H1 (cell line): ENCODE data around the gene ZBTB7A. TPM values are rescaled to one million over a fixed set of nuclear protein-coding genes. Genes with fewer than 3 reads are reported as not detected.
A peak's percentile ranks its signal among the peaks of the same experiment; 100 is the strongest.

Experiments used
- CBX5 ChIP-seq: fragments of 300-800, 300-1000 bp; sonication (generic); IDR thresholded peaks from 2 replicates; pipeline ENCODE4 v1.7.1; 2016; ENCODE audit warnings: antibody characterized with exemption, low read length, low read depth
- HDAC2 ChIP-seq, 2 experiments: fragments of 300-600 bp in 1 of 2; sonication (generic) in 1 of 2; IDR thresholded peaks; 2 replicates each; pipeline ENCODE4 v1.6.1; 2011 to 2012; ENCODE audit warnings: low read depth in 2 of 2, low read length in 2 of 2, mild to moderate bottlenecking in 2 of 2, moderate library complexity in 2 of 2, borderline replicate concordance in 1 of 2, inconsistent platforms in 1 of 2
- polyA plus RNA-seq, 7 experiments: library from polyadenylated mRNA; depleted of rRNA in 3 of 7; stranded (reverse) in 5 of 7; unstranded in 2 of 7; fragments of >200 nt in 5 of 7; fragments of 200-250 nt in 2 of 7; gene quantifications; 1 replicate in 5 of 7; 2 replicates in 1 of 7; 4 replicates in 1 of 7; pipeline versions ENCODE4 v1.2.1 to v1.2.3, GENCODE V29; 2011 to 2013; ENCODE audit warnings: missing spikeins in 2 of 7, mixed read lengths in 2 of 7
- total RNA-seq: library from RNA; stranded (reverse); fragmentation: NEBNext Ultra II Directional; extraction: Animal tissue kit (Norgen Biotek cat#: 25700); gene quantifications from 2 replicates; pipeline ENCODE4 v1.2.1, GENCODE V29; 2021

The ZBTB7A gene
- total and polyA plus RNA-seq, 2 of the 8 experiments (the other 6 are each of a cell fraction or from before 2014, with no cell fraction given), result 5.6 to 17.8 TPM

DNA sequence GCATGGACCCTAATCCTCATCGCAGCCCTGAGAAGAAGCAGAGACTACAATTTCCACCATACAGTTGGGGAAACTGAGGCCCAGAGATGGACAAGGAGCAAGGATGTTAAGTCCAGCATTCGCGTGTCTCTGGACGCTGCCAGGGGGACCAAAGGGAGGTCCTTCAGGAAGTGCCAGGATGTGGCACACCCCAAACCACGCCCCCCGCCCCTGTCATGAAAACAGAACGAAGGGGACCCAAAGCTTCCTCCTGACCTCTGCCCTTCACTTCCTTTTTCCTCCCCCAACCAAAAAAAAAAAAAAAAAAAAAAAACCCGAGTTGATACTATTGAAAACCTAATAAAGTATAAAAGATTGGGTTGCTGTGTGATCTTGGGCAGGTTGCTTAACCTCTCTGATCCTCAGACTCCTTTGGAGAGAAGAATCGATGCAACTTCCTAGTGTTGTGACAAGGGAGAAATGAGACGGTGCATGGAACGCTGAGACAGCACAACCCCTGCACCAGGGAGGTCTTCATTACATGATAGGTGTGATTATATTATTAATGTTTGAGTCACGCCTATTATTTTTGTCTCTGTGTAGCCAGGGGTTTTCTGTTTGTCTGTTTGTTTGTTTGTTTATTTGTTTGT is 2.7 kb upstream of the ZBTB7A start (continued):
- TF ChIP-seq HDAC2 (IDR thresholded peaks at IDR 0.05; ENCODE audit: borderline replicate concordance in 1 of 2, low read depth in 2 of 2, low read length in 2 of 2) (peak in 1 of 2 experiments; percentile 92; a peak in 1 of 4 replicates), CBX5 (no peak)
